Osteocyte (in vitro differentiated cells): ENCODE results near the gene TINAGL1. TPM values are rescaled to one million over a fixed set of nuclear protein-coding genes. Genes with fewer than 3 reads are reported as not detected.
"Not testable (repeated sequence)": the region's sequence is repeated elsewhere in the genome, so short reads cannot be mapped to it uniquely, and the experiment has no call there.

Experiments used
- DNase-seq: peaks from one replicate; pipeline ENCODE4 v3.0.0; 2021; ENCODE audit warnings: mixed read lengths; ENCODE audit not compliant: unreplicated experiment; ENCODE audit errors: extremely low spot score
- H3K27ac Mint-ChIP-seq: one replicate; pipeline ENCODE4 v1.8.0; 2021; ENCODE audit warnings: mild to moderate bottlenecking, mixed read lengths; ENCODE audit not compliant: unreplicated experiment
- H3K27me3 Mint-ChIP-seq: one replicate; pipeline ENCODE4 v1.8.0; 2021; ENCODE audit warnings: mixed read lengths; ENCODE audit not compliant: unreplicated experiment
- H3K36me3 Mint-ChIP-seq: one replicate; pipeline ENCODE4 v1.8.0; 2021; ENCODE audit warnings: mixed read lengths; ENCODE audit not compliant: unreplicated experiment
- H3K4me1 Mint-ChIP-seq: one replicate; pipeline ENCODE4 v1.8.0; 2021; ENCODE audit warnings: mixed read lengths; ENCODE audit not compliant: unreplicated experiment
- H3K4me3 Mint-ChIP-seq: one replicate; pipeline ENCODE4 v1.8.0; 2021; ENCODE audit warnings: mild to moderate bottlenecking, moderate library complexity, mixed read lengths; ENCODE audit not compliant: unreplicated experiment
- H3K9me3 Mint-ChIP-seq: one replicate; pipeline ENCODE4 v1.8.0; 2021; ENCODE audit warnings: mixed read lengths; ENCODE audit not compliant: unreplicated experiment
- total RNA-seq: library from RNA; stranded (reverse); gene quantifications from 2 replicates; pipeline ENCODE4 v1.2.1, GENCODE V29; 2021
- TF ChIP-seq, protein P1 (sequence below): fragments of 200-600 bp; sonication (generic); IDR thresholded peaks from 2 replicates; pipeline ENCODE4 v1.5.0; 2021; ENCODE audit warnings: antibody characterized with exemption, mild to moderate bottlenecking, moderate library complexity

The TINAGL1 gene
- total RNA-seq, 1 donor from 2014 or later, result 10.0 TPM

DNA sequence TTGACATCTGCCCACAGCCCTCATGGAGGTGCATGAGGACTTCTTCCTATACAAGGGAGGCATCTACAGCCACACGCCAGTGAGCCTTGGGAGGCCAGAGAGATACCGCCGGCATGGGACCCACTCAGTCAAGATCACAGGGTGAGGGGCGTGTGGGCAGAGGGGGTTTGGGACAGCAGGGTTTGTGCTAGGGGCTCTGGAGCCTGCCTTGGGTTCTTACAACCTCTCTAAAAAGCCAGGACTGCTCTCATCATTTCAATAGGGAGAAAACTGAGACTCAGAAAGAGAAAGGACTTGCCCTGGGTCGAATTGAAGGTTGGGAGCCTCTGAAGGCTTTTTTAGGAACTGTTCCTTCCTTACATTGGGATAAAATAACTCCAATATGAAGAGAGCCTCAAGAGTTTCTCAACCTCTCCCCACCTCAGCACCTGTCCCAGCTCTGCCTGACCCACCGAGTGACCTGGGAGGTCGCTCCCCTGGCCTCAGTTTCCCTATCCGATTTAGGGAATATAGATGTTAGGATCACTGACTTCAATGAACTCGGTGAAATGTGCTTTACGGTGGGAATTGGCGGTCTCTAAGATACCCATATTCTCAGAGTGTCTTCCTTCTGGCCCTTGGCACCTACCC is 9.5 kb downstream of the TINAGL1 start:
- Mint-ChIP-seq H3K27me3 (no peaks in the 10 kb centered on the region), H3K27ac (no peak overlapping the region), H3K9me3 (no peaks in the 10 kb centered on the region), H3K36me3 (no peaks in the 10 kb centered on the region), H3K4me1 (peaks cover 36% of the 10 kb centered on the region), H3K4me3 (no peak overlapping the region)
- TF ChIP-seq, protein P1, sequence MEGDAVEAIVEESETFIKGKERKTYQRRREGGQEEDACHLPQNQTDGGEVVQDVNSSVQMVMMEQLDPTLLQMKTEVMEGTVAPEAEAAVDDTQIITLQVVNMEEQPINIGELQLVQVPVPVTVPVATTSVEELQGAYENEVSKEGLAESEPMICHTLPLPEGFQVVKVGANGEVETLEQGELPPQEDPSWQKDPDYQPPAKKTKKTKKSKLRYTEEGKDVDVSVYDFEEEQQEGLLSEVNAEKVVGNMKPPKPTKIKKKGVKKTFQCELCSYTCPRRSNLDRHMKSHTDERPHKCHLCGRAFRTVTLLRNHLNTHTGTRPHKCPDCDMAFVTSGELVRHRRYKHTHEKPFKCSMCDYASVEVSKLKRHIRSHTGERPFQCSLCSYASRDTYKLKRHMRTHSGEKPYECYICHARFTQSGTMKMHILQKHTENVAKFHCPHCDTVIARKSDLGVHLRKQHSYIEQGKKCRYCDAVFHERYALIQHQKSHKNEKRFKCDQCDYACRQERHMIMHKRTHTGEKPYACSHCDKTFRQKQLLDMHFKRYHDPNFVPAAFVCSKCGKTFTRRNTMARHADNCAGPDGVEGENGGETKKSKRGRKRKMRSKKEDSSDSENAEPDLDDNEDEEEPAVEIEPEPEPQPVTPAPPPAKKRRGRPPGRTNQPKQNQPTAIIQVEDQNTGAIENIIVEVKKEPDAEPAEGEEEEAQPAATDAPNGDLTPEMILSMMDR, result no peak
- DNase-seq, result peak; percentile 70

DNA sequence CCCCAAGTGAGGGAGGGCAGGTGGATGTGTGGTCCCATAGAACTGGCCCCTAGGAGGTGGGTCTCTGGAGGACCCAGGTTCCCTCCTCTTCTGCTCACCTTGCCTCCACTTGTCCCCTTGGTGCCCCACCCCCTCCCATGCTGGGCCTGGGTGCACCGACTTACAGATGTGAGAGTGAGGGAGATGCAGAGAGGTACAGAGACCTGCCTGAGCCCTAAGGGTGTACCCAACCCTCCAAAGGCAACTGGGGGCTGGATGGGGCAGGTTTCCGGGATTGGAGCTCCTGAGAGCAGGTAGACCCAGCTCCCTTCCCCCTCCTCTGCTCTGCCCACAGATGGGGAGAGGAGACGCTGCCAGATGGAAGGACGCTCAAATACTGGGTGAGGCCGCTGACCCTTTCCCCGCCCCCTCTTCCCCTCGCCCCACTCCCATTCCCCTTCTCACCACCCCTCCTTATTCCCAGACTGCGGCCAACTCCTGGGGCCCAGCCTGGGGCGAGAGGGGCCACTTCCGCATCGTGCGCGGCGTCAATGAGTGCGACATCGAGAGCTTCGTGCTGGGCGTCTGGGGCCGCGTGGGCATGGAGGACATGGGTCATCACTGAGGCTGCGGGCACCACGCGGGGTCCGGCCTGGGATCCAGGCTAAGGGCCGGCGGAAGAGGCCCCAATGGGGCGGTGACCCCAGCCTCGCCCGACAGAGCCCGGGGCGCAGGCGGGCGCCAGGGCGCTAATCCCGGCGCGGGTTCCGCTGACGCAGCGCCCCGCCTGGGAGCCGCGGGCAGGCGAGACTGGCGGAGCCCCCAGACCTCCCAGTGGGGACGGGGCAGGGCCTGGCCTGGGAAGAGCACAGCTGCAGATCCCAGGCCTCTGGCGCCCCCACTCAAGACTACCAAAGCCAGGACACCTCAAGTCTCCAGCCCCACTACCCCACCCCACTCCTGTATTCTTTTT is 10.3 kb downstream of the TINAGL1 start:
- Mint-ChIP-seq H3K27ac (no peak overlapping the region), H3K27me3 (no peaks in the 10 kb centered on the region), H3K36me3 (no peaks in the 10 kb centered on the region), H3K4me3 (no peak overlapping the region), H3K4me1 (peaks cover 41% of the 10 kb centered on the region), H3K9me3 (no peaks in the 10 kb centered on the region)
- peak; percentile 80 for DNase-seq
- TF ChIP-seq, protein P1, result no peak

DNA sequence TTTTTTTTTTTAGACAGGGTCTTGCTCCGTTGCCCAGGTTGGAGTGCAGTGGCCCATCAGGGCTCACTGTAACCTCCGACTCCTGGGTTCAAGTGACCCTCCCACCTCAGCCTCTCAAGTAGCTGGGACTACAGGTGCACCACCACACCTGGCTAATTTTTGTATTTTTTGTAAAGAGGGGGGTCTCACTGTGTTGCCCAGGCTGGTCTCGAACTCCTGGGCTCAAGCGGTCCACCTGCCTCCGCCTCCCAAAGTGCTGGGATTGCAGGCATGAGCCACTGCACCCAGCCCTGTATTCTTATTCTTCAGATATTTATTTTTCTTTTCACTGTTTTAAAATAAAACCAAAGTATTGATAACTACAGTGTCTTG is 11.0 kb downstream of the TINAGL1 start:
- H3K27me3 Mint-ChIP-seq, H3K4me3 Mint-ChIP-seq, H3K36me3 Mint-ChIP-seq, H3K9me3 Mint-ChIP-seq, H3K27ac Mint-ChIP-seq: not testable (repeated sequence)
- peaks cover 45% of the 10 kb centered on the region for H3K4me1 Mint-ChIP-seq
- DNase-seq, result peak; percentile 49

DNA sequence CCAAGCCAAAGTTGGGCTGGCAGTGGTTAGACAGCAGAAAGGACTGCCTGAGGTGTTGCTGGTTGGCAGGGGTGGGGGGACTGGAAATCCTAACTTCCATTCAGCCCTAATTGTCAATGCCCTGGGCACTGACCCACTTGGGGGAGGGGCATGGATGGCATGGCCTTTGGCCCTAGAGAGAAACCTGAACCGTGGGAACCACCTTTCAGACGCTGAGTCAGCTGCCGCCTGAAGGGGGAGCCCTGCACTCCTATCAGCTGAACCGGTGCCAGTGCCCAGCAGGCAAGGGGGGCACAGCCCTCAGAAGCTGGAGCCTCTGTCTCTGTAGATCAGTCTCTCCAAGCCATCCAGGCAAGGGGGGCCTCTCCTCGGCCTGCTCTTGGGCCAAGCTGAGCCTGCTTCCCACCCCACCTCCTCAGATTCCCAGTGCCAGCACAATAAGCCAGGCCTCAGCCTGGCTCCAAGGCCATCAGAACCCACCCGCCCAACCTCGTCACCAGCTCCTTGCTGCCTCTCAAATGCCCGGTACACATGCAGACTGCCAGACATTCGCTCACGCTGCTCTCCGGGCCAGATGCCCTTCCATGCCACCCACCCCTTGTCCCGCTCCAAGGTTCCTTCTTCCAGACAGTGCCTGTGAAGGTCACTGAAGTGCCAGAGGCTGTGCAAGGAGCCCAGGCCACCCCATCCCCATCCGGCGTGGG is 11.6 kb downstream of the TINAGL1 start:
- DNase-seq, result peak; percentile 84
- Mint-ChIP-seq H3K36me3 (no peaks in the 10 kb centered on the region), H3K27me3 (no peaks in the 10 kb centered on the region), H3K4me3 (no peak overlapping the region), H3K27ac (no peak overlapping the region), H3K9me3 (no peaks in the 10 kb centered on the region), H3K4me1 (peaks cover 39% of the 10 kb centered on the region)
- TF ChIP-seq, protein P1, result peak; percentile 68

DNA sequence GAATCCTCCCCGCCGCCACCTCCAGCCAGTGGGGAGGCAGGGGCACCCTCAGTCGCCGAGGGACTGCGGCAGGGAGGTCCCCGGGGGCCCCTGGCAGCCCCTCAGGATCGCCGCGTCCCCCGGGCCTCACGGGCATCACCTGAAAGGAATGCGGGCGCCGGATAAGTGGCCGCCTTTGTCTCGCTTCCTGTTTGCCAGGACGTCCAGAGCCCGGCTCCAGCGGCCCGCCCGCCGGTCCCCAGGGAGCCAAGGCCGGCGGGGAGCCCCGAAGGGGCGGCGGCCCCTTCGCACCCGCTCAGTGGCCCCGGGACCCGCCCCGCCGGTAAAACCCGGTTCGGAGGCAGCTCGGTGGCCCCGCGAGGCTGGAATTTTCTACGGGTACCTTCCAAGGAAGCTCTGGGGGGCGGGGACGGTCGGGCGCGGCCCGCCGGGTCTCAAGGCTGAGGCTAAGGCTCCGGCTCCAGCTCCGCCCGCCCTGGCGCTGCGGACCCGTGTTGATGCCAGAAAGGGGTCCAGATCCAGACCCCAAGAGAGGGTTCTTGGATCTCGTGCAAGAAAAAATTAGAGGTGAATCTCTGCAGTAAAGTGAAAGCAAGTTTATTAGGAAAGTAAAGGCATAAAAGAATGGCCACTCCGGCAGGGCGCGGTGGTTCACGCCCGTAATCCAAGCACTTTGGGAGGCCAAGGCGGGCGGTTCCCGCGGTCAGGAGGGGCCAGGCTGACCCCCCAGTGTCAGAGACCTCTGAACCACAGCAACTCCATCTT is 12.6 kb downstream of the TINAGL1 start:
- TF ChIP-seq, protein P1, result no peak
- no peaks in the 10 kb centered on the region for H3K9me3 Mint-ChIP-seq
- peak; percentile 80 for DNase-seq
- H3K36me3 Mint-ChIP-seq, result no peaks in the 10 kb centered on the region
- H3K4me1 Mint-ChIP-seq, result peaks cover 28% of the 10 kb centered on the region
- H3K27me3 Mint-ChIP-seq, result no peaks in the 10 kb centered on the region
- peak overlapping the region; percentile 34 for H3K27ac Mint-ChIP-seq
- H3K4me3 Mint-ChIP-seq, result no peak overlapping the region
